ENCODE data around the gene HTR3D.
"Not testable (repeated sequence)": the region's sequence is repeated elsewhere in the genome, so short reads cannot be mapped to it uniquely, and the experiment has no call there.

The HTR3D gene

GRCh38 chr3:184016169-184016570, 15.4 kb upstream of the HTR3D start:
- DNase-seq (ENCODE audit: low spot score) = no peak

DNA sequence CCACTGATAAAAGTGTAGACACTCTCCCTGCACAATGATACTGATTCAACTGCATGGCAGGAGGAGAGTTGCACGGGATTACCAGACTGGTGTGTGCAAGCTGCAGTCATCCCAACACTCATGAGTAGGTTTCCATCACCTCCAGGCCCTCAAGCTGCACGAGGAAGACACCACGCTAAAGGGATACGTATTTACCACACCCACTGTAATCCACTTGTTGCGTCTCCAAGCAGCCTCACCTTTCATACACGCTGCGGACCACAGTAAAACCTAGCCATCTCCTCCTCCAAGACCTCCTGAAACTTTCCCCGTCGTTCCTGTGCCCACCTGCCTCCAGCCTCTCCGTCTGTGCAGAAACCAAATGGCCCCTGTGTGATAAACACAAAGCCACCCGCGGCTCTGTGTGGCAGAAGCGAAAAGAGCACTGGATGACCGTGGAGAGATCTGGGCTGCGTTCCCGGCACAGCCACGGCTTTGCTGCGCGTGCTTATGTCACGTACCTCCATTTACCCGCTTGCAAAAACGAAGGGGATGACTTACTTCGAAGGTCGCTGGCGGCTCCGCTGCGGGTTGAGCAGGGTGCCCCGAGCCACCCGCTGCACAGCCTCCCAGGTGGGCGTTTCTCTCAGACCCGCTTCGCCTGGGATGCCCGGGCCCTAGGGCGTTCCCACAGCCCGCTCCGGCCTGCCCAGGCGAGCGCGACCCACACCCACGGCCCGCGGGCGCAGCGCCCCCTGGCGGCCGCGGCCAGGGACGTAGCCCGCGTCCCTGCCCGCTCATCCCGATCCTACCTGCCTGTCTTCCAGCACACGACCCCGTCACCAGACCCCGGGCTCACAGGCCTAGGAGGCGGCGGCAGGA, 14.5 kb upstream of the HTR3D start:
- DNase-seq (ENCODE audit: low spot score) = peak; percentile 76

- peak; percentile 96 for DNase-seq (ENCODE audit: low spot score)
Measured at GRCh38 chr3:184017672-184018423, 13.7 kb upstream of the HTR3D start, which contains the start of gene ABCC5. TSS of gene ABCC5 (minus strand) at chr3:184017884. CDS start at chr3:184014392, 3,492 bp downstream.

- no peak for DNase-seq (ENCODE audit: low spot score)
Measured at GRCh38 chr3:184018424-184018973, 13.0 kb upstream of the HTR3D start.

GRCh38 chr3:184022323-184022722, 9.2 kb upstream of the HTR3D start:
- DNase-seq (ENCODE audit: low spot score) = no peak

- not testable (repeated sequence) for DNase-seq (ENCODE audit: low spot score)
Measured at GRCh38 chr3:184025256-184025655, 6.3 kb upstream of the HTR3D start.

- not testable (repeated sequence) for DNase-seq (ENCODE audit: low spot score)
Measured at GRCh38 chr3:184028275-184028890, 3.2 kb upstream of the HTR3D start.

DNA sequence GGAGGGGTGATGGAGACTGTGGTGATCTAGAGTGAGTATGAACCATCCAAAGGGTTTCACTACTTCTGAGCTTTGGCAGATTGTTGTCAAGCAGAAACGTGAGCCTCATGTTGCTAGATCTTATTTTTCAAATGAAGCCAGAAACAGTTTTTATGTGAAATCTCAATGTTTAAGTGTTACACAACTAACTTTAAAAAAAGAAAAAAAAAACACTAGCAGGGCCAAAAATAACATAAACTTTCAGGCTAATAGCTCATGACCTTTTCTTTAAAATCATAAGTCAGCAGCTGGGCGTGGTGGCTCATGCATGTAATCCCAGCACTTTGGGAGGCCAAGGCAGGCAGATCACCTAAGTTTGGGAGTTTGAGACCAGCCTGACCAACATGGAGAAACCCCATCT, 2.1 kb upstream of the HTR3D start:
- no peak for DNase-seq (ENCODE audit: low spot score)

DNA sequence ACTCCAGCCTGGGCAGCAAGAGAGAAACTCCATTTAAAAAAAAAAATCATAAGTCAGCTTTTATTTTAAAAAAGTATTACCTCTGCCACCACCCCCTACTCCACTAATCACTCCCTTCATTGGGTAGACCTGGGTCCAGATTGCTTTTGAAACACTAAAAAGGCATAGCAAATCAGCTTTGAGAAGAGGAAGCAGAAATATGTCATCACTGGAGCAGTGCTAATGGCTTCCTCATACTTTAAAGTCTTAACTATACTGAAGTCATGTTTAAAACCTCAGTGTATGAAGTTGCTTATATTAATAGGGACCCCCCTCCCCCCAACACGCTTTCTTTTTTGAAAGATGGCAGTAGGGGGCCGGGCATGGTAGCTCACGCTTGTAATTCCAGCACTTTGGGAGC, 1.0 kb upstream of the HTR3D start:
- DNase-seq (ENCODE audit: low spot score) = no peak

GRCh38 chr3:184037816-184038215, 6.3 kb downstream of the HTR3D start:
- no peak for DNase-seq (ENCODE audit: low spot score)

DNA sequence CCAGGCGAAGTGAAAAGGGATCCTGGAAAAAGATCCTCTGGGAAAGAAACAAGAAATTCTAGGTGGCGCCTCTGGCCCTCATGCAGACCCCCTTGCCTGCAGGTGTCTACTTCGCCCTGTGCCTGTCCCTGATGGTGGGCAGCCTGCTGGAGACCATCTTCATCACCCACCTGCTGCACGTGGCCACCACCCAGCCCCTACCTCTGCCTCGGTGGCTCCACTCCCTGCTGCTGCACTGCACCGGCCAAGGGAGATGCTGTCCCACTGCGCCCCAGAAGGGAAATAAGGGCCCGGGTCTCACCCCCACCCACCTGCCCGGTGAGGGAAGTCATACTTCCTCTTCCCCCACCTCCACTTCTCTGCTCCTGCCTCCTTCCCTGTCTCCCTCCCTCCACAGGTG, 6.8 kb downstream of the HTR3D start:
- not testable (repeated sequence) for DNase-seq (ENCODE audit: low spot score)

- no peak for DNase-seq (ENCODE audit: low spot score)
Measured at GRCh38 chr3:184039414-184039813, 7.9 kb downstream of the HTR3D start.

DNA sequence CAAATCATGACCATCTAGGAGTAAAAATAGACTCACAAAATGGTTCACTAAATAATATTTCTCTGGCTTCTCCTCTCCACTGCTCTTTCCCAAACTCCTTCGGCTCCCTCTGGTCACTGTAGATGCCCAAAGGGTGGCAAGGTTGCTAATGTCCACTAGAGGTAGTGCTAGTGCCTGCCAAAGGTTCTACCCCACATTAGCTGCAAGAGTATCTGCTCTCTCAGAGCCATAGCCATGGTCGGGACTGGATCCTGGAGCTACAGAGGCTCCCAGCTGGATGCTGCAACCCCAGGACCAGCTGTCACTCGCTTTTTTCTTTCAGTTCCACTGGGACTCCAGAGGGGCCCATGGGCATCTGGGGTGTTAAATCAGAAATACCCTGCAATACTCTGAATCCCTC, 8.5 kb downstream of the HTR3D start:
- peak; percentile 69 for DNase-seq (ENCODE audit: low spot score)

- DNase-seq (ENCODE audit: low spot score) = no peak
Measured at GRCh38 chr3:184042617-184043016, 11.1 kb downstream of the HTR3D start.

- DNase-seq (ENCODE audit: low spot score) = no peak
Measured at GRCh38 chr3:184045995-184046394, 14.5 kb downstream of the HTR3D start.

DNA sequence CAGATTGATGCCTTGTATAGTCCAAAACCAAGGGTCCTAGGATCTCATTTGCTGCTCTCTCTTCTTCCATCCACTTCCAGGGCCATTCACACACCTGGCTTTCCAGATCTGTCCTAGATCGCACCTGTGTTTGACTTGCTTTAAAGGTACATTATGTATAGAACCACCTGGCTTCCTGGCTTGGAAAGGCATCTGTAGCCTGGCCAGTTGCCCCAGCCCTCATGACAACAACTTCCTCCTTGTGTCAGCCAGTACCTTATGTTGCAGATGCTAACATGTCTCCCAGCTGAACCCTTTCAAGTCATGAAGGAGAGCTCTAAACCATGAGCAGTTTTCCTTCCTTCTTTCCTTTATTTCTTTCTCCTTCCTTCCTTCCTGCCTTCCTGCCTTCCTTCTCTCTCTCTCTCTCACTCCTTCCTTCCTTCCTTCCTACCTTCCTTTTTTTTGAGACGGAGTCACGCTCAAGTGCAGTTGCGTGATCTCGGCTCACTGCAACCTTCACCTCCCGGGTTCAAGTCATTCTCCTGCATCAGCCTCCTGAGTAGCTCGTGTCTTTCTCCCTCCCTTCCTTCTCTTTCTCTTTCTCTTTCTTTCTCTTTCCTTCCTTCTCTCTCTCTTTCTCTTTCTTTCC, 18.8 kb downstream of the HTR3D start:
- no peak for DNase-seq (ENCODE audit: low spot score)

GRCh38 chr3:184052767-184053166, 21.2 kb downstream of the HTR3D start, which contains the start of gene HTR3C:
TSS of gene HTR3C (plus strand) at chr3:184053047. CDS start at chr3:184053081, 34 bp downstream.
- no peak for DNase-seq (ENCODE audit: low spot score)

DNA sequence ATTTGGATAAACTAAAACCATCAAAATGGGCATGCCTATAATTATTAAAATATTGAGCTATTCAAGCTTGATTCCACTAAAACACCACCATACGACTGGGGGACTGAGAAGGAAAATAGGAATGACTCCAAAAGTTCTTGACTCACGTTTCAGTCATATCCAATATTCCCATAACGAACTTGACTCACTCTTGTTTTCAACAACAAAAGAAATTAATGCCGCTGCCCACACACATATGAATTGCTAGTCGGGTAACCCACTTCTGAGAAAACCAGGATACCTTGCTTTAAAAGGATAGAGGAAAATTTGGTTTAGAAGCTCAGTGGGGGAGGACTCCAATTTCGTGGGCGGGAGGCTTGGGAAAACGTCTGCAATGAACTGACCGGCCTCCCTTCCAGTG, 26.5 kb downstream of the HTR3D start:
- DNase-seq (ENCODE audit: low spot score) = no peak

- no peak for DNase-seq (ENCODE audit: low spot score)
Measured at GRCh38 chr3:184059424-184059823, 27.9 kb downstream of the HTR3D start.

DNA sequence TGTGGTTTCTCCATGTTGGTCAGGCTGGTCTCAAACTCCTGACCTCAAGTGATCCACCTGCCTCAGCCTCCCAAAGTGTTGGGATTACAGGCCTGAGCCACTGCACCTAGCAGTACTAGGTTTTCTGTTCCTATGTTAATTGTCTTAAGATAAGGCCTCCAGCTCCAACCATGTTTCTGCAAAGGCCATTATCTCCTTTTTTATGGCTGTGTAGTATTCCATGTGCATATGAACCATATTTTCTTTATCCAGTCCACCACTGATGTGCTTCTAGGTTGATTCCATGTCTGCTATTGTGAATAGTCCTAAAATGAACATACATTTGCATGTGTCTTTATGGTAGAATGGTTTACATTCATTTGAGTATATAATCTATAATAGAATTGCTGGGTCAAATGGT, 31.1 kb downstream of the HTR3D start:
- DNase-seq (ENCODE audit: low spot score) = no peak

GRCh38 chr3:184066211-184066610, 34.7 kb downstream of the HTR3D start:
- no peak for DNase-seq (ENCODE audit: low spot score)

DNA sequence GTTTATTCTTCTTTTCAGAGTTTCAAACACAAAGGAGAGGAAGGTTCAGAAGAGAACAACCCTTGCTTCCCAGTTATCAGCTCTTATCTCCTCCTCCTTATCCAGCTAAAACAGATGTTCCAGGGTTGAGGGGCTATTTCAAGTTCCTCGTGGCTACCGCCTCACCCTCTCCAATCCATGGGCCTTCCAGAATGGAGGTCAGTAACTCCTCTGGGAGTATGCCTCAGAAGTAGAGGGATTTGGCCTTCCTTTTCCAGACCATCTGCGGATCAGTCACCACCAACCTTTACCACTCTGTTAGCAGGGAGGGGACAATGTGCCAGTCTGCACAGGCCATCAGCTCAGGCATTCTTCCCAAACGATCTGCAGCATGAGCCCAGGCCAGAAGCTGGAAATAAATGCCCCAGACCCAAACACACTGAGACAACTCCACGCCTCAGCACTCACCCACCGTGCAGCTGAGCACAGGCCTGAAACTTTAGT, 36.1 kb downstream of the HTR3D start:
- DNase-seq (ENCODE audit: low spot score) = no peak

Measured in SW480 (cell line).